Measurements from ENCODE around the gene FOXP1.

The FOXP1 gene

DNA sequence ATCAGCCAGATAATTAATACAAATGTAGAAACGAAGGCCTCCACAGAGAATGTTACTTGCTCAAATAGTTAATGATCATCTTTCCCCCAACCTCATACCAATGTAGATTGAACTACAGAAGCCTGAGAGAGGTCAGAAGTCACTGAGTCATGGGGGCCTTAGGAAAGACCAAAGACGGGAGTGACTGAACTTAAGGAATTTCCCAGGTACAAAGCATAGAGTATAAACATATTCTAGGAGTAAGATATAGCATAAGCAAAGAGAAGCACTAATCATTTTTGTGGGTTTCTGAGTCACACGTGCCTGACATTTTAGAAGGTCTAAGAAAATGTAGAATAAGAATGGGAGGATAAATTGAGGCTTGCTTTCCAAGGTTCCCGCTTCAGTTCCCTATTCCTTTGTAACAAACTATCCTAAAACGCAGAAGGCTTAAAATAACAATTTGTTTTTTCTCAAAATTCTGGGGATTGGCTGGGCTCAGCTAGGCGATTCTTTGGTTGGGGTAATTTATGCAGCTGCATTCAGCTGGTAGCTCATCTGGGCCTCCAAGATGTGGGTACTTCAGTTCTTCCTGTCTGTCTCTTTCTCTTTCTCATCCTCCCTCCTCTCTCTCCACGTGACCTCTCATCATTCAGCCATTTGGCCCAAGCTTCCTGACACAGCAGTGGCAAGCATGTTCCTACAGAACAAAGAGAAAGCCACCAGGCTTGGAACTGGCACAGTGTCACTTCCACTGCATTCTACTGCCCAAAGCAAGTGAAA is 422.6 kb downstream of the FOXP1 start:
- Histone ChIP-seq H3K18ac (ENCODE audit: low read length) (no peak overlapping the region), H3K9me3 (ENCODE audit: insufficient read depth, low read depth, low read length) (no peaks in the 10 kb centered on the region), H3K4me3 (ENCODE audit: low read depth, low read length) (no peak overlapping the region), H3K14ac (ENCODE audit: low read length) (no peak overlapping the region), H4K8ac (ENCODE audit: low read depth, low read length) (no peak overlapping the region), H2BK120ac (ENCODE audit: insufficient read depth, low read length, poor library complexity) (no peak overlapping the region), H2BK12ac (ENCODE audit: low read length) (no peak overlapping the region), H3K4me1 (ENCODE audit: control insufficient read depth in 1 of 2, insufficient read depth in 2 of 2, low read length in 2 of 2) (peaks cover 0 to 2% of the 10 kb centered on the region in 2 experiments), H3K79me2 (ENCODE audit: control insufficient read depth, insufficient read depth, low read length, poor library complexity) (no peaks in the 10 kb centered on the region), H3K4me2 (ENCODE audit: low read length) (no peak overlapping the region), H3K23ac (ENCODE audit: low read length) (no peak overlapping the region), H3K9ac (ENCODE audit: low read length) (no peak overlapping the region), H3K27me3 (ENCODE audit: insufficient read depth, low read length) (no peaks in the 10 kb centered on the region), H3K4ac (ENCODE audit: low read depth, low read length) (no peak overlapping the region), H3K27ac (ENCODE audit: low read depth, low read length) (no peak overlapping the region), H2AFZ (ENCODE audit: insufficient read depth, low read length, poor library complexity) (no peak overlapping the region), H2AK5ac (ENCODE audit: low read length) (no peak overlapping the region), H3K79me1 (ENCODE audit: low read length) (no peaks in the 10 kb centered on the region), H4K91ac (ENCODE audit: low read depth, low read length) (no peak overlapping the region), H4K12ac (ENCODE audit: low read depth, low read length) (no peak overlapping the region), H2BK5ac (ENCODE audit: low read depth, low read length, poor library complexity) (no peak overlapping the region), H3K36me3 (ENCODE audit: control insufficient read depth in 1 of 2, insufficient read depth in 2 of 2, low read length in 2 of 2) (no peaks in the 10 kb centered on the region)
- WGBS (ENCODE audit: extremely low coverage, insufficient coverage, insufficient read length) = no CpG with 5 or more reads among the region's 7 CpGs
- peak; percentile 39 to 65 for DNase-seq

DNA sequence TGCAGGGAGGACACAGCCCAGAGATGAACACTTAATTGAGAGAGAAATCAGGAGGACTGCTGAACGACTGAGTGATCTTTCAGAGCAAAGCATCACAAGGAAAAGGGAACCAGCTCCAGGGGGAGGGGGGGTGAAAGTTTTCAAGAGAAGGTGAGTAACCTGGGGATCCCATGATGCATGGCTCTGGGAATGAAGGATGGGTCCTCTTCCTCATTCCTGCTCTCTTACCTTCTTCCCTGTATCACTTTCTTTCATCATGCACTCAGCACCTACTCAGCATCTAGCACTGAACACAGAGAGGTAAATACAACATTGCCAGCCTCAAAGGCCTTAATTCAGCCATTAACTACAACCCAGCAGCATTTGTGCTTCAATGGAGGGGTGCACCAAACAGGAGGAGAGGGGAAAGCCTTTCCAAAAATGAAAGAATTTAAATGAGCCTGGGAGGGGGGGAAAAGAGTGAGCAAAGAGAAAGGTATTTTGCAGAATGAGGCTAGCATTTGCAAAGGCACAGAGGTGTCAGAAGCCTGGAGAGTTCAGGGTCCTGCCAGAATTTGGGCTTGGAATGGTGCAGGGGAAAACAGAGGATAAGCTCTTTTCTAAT is 427.4 kb downstream of the FOXP1 start:
- Histone ChIP-seq H2BK12ac (ENCODE audit: low read length) (no peak overlapping the region), H4K8ac (ENCODE audit: low read depth, low read length) (no peak overlapping the region), H2AFZ (ENCODE audit: insufficient read depth, low read length, poor library complexity) (no peak overlapping the region), H2BK5ac (ENCODE audit: low read depth, low read length, poor library complexity) (no peak overlapping the region), H4K91ac (ENCODE audit: low read depth, low read length) (no peak overlapping the region), H3K36me3 (ENCODE audit: control insufficient read depth in 1 of 2, insufficient read depth in 2 of 2, low read length in 2 of 2) (no peaks in the 10 kb centered on the region), H2BK120ac (ENCODE audit: insufficient read depth, low read length, poor library complexity) (no peak overlapping the region), H3K27me3 (ENCODE audit: insufficient read depth, low read length) (no peaks in the 10 kb centered on the region), H3K4me3 (ENCODE audit: low read depth, low read length) (no peak overlapping the region), H3K4me1 (ENCODE audit: control insufficient read depth in 1 of 2, insufficient read depth in 2 of 2, low read length in 2 of 2) (peaks cover 0 to 2% of the 10 kb centered on the region in 2 experiments), H3K79me1 (ENCODE audit: low read length) (no peaks in the 10 kb centered on the region), H3K79me2 (ENCODE audit: control insufficient read depth, insufficient read depth, low read length, poor library complexity) (no peaks in the 10 kb centered on the region), H3K27ac (ENCODE audit: low read depth, low read length) (no peak overlapping the region), H3K18ac (ENCODE audit: low read length) (no peak overlapping the region), H2AK5ac (ENCODE audit: low read length) (no peak overlapping the region), H3K23ac (ENCODE audit: low read length) (no peak overlapping the region), H3K4me2 (ENCODE audit: low read length) (no peak overlapping the region), H3K9ac (ENCODE audit: low read length) (no peak overlapping the region), H4K12ac (ENCODE audit: low read depth, low read length) (no peak overlapping the region), H3K9me3 (ENCODE audit: insufficient read depth, low read depth, low read length) (no peaks in the 10 kb centered on the region), H3K14ac (ENCODE audit: low read length) (no peak overlapping the region), H3K4ac (ENCODE audit: low read depth, low read length) (no peak overlapping the region)
- WGBS (ENCODE audit: extremely low coverage, insufficient coverage, insufficient read length) = no CpG with 5 or more reads among the region's 1 CpG
- no peak for DNase-seq

DNA sequence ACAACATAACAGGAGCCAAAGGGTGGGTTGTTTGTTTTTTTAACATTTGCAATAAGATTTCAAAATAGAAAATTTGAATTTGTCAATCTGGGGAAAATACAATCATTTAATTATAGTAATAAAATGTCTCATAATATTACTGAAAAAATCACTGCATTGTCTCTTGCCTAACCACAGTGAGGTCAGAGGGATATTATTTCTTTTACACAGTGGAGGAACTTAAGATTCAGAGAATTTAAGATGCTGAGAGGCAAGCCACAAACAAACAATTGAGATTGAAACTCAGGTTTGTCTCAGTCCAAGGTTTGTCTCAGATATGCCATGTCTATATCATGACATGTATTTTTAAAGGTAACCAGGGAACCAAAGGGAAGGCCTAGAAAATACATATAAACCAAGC is 428.7 kb downstream of the FOXP1 start:
- Histone ChIP-seq H3K79me2 (ENCODE audit: control insufficient read depth, insufficient read depth, low read length, poor library complexity) (no peaks in the 10 kb centered on the region), H3K18ac (ENCODE audit: low read length) (no peak overlapping the region), H3K79me1 (ENCODE audit: low read length) (no peaks in the 10 kb centered on the region), H4K91ac (ENCODE audit: low read depth, low read length) (no peak overlapping the region), H3K27me3 (ENCODE audit: insufficient read depth, low read length) (no peaks in the 10 kb centered on the region), H3K4me1 (ENCODE audit: control insufficient read depth in 1 of 2, insufficient read depth in 2 of 2, low read length in 2 of 2) (peaks cover 0 to 2% of the 10 kb centered on the region in 2 experiments), H2AFZ (ENCODE audit: insufficient read depth, low read length, poor library complexity) (no peak overlapping the region), H3K4me2 (ENCODE audit: low read length) (no peak overlapping the region), H3K14ac (ENCODE audit: low read length) (no peak overlapping the region), H2BK120ac (ENCODE audit: insufficient read depth, low read length, poor library complexity) (no peak overlapping the region), H2BK12ac (ENCODE audit: low read length) (no peak overlapping the region), H3K4ac (ENCODE audit: low read depth, low read length) (no peak overlapping the region), H4K8ac (ENCODE audit: low read depth, low read length) (no peak overlapping the region), H3K27ac (ENCODE audit: low read depth, low read length) (no peak overlapping the region), H3K36me3 (ENCODE audit: control insufficient read depth in 1 of 2, insufficient read depth in 2 of 2, low read length in 2 of 2) (no peaks in the 10 kb centered on the region), H3K9me3 (ENCODE audit: insufficient read depth, low read depth, low read length) (no peaks in the 10 kb centered on the region), H2BK5ac (ENCODE audit: low read depth, low read length, poor library complexity) (no peak overlapping the region), H4K12ac (ENCODE audit: low read depth, low read length) (no peak overlapping the region), H2AK5ac (ENCODE audit: low read length) (no peak overlapping the region), H3K4me3 (ENCODE audit: low read depth, low read length) (no peak overlapping the region), H3K23ac (ENCODE audit: low read length) (no peak overlapping the region), H3K9ac (ENCODE audit: low read length) (no peak overlapping the region)
- DNase-seq = no peak

DNA sequence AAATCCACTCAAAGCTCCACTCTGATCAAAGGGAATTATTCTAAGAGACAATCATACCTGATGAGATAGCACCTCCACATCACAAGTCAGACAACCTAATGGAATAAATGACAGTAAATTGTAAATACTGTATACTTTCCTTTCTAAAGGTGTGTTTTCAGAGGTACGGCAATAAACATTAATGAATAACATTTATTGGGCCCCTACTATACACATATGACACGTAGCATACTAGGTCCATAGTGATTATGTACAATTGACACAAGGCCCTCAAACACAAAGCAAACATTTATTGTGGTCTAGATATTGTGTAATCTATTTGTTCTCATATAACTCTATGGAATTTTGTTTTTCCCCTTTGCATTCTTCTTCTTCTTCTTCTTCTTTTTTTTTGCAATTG is 429.8 kb downstream of the FOXP1 start:
- Histone ChIP-seq H3K27ac (ENCODE audit: low read depth, low read length) (no peak overlapping the region), H2AFZ (ENCODE audit: insufficient read depth, low read length, poor library complexity) (no peak overlapping the region), H3K23ac (ENCODE audit: low read length) (no peak overlapping the region), H3K9me3 (ENCODE audit: insufficient read depth, low read depth, low read length) (no peaks in the 10 kb centered on the region), H4K8ac (ENCODE audit: low read depth, low read length) (no peak overlapping the region), H3K4ac (ENCODE audit: low read depth, low read length) (no peak overlapping the region), H4K12ac (ENCODE audit: low read depth, low read length) (no peak overlapping the region), H3K4me1 (ENCODE audit: control insufficient read depth in 1 of 2, insufficient read depth in 2 of 2, low read length in 2 of 2) (peaks cover 0 to 1% of the 10 kb centered on the region in 2 experiments), H3K14ac (ENCODE audit: low read length) (no peak overlapping the region), H2BK5ac (ENCODE audit: low read depth, low read length, poor library complexity) (no peak overlapping the region), H3K4me3 (ENCODE audit: low read depth, low read length) (no peak overlapping the region), H3K27me3 (ENCODE audit: insufficient read depth, low read length) (no peaks in the 10 kb centered on the region), H2AK5ac (ENCODE audit: low read length) (no peak overlapping the region), H4K91ac (ENCODE audit: low read depth, low read length) (no peak overlapping the region), H3K36me3 (ENCODE audit: control insufficient read depth in 1 of 2, insufficient read depth in 2 of 2, low read length in 2 of 2) (no peaks in the 10 kb centered on the region), H3K4me2 (ENCODE audit: low read length) (no peak overlapping the region), H3K9ac (ENCODE audit: low read length) (no peak overlapping the region), H2BK12ac (ENCODE audit: low read length) (no peak overlapping the region), H2BK120ac (ENCODE audit: insufficient read depth, low read length, poor library complexity) (no peak overlapping the region), H3K79me1 (ENCODE audit: low read length) (no peaks in the 10 kb centered on the region), H3K18ac (ENCODE audit: low read length) (no peak overlapping the region), H3K79me2 (ENCODE audit: control insufficient read depth, insufficient read depth, low read length, poor library complexity) (no peaks in the 10 kb centered on the region)
- no peak for DNase-seq
- WGBS (ENCODE audit: extremely low coverage, insufficient coverage, insufficient read length) = no CpG with 5 or more reads among the region's 2 CpGs

Data from trophoblast cell (in vitro differentiated cells and primary cell).